Body of pancreas (tissue), 4 donors: ENCODE measurements around the gene ACSF3. TPM values are rescaled to one million over a fixed set of nuclear protein-coding genes. Genes with fewer than 3 reads are reported as not detected.

Experiments used
- ATAC-seq: fragments of 150-250 bp; one replicate; pipeline ENCODE4 v1.9.1; 2016
- DNase-seq, 4 donors: peaks; one replicate each; pipeline ENCODE4 v3.0.0-alpha.2; 2019
- H3K27ac ChIP-seq, 4 donors: fragments of 200-600 bp; sonication (generic); 1 replicate in 3 of 4; 2 replicates in 1 of 4; pipeline versions ENCODE4 v1.5.1 to v1.6.1; 2016 to 2019; ENCODE audit warnings: mild to moderate bottlenecking in 1 of 4, mixed read lengths in 1 of 4, moderate library complexity in 1 of 4
- H3K27me3 ChIP-seq, 2 donors: fragments of 200-600 bp; sonication (generic); one replicate each; pipeline ENCODE4 v1.6.0; 2016; ENCODE audit warnings: mild to moderate bottlenecking in 1 of 2
- H3K36me3 ChIP-seq, 2 donors: fragments of 200-600 bp; sonication (generic); replicated peaks in 1 of 2; 2 replicates each; pipeline ENCODE4 v1.5.1; 2016; ENCODE audit warnings: low read depth in 2 of 2; ENCODE audit not compliant: insufficient read depth in 1 of 2
- H3K4me1 ChIP-seq: fragments of 200-600 bp; sonication (generic); one replicate; pipeline ENCODE4 v1.6.0; 2016
- H3K4me3 ChIP-seq, 2 donors: fragments of 200-600 bp; sonication (generic); 1 replicate in 1 of 2; 2 replicates in 1 of 2; pipeline ENCODE4 v1.5.1; 2016 to 2019
- H3K9me3 ChIP-seq, 3 donors: fragments of 200-600 bp; sonication (generic); 1 replicate in 2 of 3; 2 replicates in 1 of 3; pipeline ENCODE4 v1.5.1; 2016
- CTCF ChIP-seq, 7 experiments: fragments of 450-650 bp in 4 of 7; fragments of 200-600 bp in 3 of 7; sonication (generic) in 3 of 7; IDR thresholded peaks; one replicate each; pipeline ENCODE4 v1.5.1; 2016 to 2019; ENCODE audit warnings: antibody characterized with exemption in 7 of 7
- POLR2A ChIP-seq, 3 donors: fragments of 450-650 bp; IDR thresholded peaks; one replicate each; pipeline ENCODE4 v1.6.1; 2016; ENCODE audit warnings: antibody characterized with exemption in 3 of 3, mild to moderate bottlenecking in 2 of 3
- WGBS, 2 donors: methylation state at CpG; one replicate each; pipeline ENCODE4 v1.1.5; 2017; 5-methylcytosine and 5-hydroxymethylcytosine counted together
- intact Hi-C: fragments of 100-400 bp; cut with DNase I; formaldehyde crosslinking; loops from one replicate; pipeline ENCODE4 v1.15.1; 2023
- total RNA-seq, 2 donors: library from RNA; depleted of rRNA; stranded (reverse); fragments of >200 nt; gene quantifications; one replicate each; pipeline ENCODE4 v1.1.0, GENCODE V29; 2016

Gene ACSF3
- total RNA-seq, 2 donors from 2014 or later = 22.1 to 48.8 TPM

DNA sequence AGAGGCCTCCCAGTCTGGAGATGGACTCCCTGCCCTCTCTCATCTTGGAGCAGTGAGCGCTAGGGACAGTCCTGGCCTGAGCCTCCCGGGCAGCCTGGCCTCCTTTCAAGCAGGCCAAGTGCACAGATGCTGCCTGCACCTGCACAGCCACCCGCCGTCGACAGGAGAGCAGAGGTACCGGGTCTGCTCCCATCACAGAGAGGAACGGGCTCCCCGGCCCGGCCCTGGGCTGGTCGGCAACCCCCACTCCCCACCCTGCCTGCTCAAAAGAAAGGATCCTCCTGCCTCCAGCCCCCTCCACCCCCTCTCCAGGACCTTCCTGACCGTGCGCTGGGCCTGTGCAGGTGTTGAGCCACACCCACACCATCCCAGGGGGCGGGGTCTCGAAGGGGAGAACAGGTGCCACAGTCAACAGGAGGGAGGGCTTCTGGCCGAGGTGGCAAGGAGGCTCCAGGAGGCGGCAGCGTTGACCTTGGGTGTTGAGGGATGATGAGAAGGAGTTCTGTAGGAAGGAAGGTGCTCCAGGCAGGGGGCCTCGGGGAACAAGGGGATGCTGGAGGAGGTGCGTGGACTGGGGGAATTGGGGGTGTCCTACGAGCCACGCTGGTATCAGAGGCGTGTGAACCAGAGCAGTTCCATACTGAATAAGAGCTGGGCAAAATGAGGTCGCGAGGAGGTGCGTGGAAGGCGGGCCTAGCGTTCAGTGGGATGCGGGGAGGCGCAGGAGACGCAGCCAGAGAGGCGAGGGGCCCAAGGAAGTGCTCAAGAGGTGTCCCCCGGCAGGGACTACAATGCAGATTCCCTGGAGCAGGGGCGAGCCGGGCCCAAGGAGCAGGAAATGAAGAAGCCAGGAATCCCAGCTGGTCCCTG lies 76.9 kb downstream of the ACSF3 start:
- no peaks in the 10 kb centered on the region for H3K36me3 ChIP-seq
- TF ChIP-seq POLR2A (IDR thresholded peaks at IDR 0.05) (no peak), CTCF (IDR thresholded peaks at IDR 0.05) (no peak)
- 7 to 8% methylated on average over 20 to 32 of the region's 34 CpGs for WGBS, 2 donors
- ATAC-seq = no peak
- H3K27me3 ChIP-seq = peaks cover 0 to 16% of the 10 kb centered on the region in 2 donors
- no peak overlapping the region for H3K27ac ChIP-seq
- no peaks in the 10 kb centered on the region for H3K9me3 ChIP-seq
- peak; percentile 51 to 58 (median 54) for DNase-seq
- H3K4me3 ChIP-seq = no peak overlapping the region
- H3K4me1 ChIP-seq = peaks cover 22% of the 10 kb centered on the region
- intact Hi-C loops = no loop called here

DNA sequence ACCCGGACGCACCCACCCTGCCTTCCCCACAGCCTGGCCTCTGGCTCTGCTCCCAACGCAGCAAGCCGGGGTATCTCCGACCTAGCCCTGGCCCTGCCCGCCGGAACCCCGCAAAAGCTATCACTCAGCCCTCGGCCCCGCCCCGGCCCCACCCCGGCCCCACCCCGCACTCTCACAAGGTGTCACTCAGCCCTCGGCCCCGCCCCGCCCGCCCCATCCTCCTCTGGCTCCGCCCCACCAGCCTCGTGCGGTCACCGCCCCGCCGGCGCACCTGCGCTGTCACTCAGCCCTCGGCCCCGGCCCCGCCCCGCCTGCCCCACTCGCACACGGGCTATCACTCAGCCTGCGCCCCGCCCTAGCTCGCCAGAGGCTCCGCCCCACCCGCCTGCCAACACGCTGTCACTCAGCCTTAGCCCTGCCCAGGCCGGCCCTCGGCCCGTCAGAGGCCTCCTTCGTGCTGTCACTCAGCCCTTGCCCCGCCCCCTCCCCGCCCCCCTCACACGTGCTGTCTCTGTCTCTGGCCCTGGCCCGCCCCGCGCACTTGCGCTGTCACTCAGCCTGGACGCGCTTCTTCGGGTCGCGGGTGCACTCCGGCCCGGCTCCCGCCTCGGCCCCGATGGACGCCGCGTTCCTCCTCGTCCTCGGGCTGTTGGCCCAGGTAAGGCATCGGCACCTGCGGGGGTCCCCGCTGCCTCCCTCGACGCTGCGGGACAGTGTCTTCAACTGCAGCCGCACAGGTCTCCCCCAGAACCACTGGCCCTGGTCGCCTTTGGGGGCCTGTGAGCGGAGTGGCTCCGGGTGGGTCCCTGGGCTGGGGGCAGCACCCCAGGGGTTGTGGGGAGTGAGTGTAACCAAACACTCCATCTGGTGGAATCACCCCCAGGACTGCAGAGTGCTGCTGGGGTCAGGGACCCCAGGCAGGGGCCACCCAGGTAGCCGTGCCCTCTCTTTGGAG lies 77.8 kb downstream of the ACSF3 start, which contains the start of gene CDH15:
Gene CDH15, plus strand, starts transcription at position 533 of the 955 bp plus-strand sequence. Its CDS starts 84 bp downstream, at position 617.
- no peaks in the 10 kb centered on the region for H3K9me3 ChIP-seq
- WGBS, 2 donors = 5 to 67% methylated on average over 1 to 66 of the region's 74 CpGs
- H3K27ac ChIP-seq = no peak within 1 kb of the TSS
- H3K4me3 ChIP-seq = no peak within 1 kb of the TSS
- H3K36me3 ChIP-seq = no peaks in the 10 kb centered on the region
- ATAC-seq (peak; percentile 93), DNase-seq (peak; percentile 94 to 98 (median 97))
- intact Hi-C loops = no loop called here
- peaks cover 0 to 16% of the 10 kb centered on the region in 2 donors for H3K27me3 ChIP-seq
- TF ChIP-seq CTCF (IDR thresholded peaks at IDR 0.05) = no peak
- TF ChIP-seq POLR2A (IDR thresholded peaks at IDR 0.05) = no peak
- peaks cover 22% of the 10 kb centered on the region for H3K4me1 ChIP-seq

- 81 to 88% methylated on average over 10 to 11 of the region's 11 CpGs for WGBS, 2 donors
- Histone ChIP-seq H3K27ac (no peak overlapping the region), H3K9me3 (no peaks in the 10 kb centered on the region), H3K36me3 (no peaks in the 10 kb centered on the region), H3K27me3 (peaks cover 0 to 14% of the 10 kb centered on the region in 2 donors), H3K4me1 (peaks cover 21% of the 10 kb centered on the region), H3K4me3 (no peak overlapping the region)
- intact Hi-C loops = no loop called here
- DNase-seq = no peak
- TF ChIP-seq CTCF (IDR thresholded peaks at IDR 0.05) = no peak
- TF ChIP-seq POLR2A (IDR thresholded peaks at IDR 0.05) = no peak
- no peak for ATAC-seq
These were observed 78.5 kb downstream of the ACSF3 start for GRCh38 chr16:89172171-89172527.

DNA sequence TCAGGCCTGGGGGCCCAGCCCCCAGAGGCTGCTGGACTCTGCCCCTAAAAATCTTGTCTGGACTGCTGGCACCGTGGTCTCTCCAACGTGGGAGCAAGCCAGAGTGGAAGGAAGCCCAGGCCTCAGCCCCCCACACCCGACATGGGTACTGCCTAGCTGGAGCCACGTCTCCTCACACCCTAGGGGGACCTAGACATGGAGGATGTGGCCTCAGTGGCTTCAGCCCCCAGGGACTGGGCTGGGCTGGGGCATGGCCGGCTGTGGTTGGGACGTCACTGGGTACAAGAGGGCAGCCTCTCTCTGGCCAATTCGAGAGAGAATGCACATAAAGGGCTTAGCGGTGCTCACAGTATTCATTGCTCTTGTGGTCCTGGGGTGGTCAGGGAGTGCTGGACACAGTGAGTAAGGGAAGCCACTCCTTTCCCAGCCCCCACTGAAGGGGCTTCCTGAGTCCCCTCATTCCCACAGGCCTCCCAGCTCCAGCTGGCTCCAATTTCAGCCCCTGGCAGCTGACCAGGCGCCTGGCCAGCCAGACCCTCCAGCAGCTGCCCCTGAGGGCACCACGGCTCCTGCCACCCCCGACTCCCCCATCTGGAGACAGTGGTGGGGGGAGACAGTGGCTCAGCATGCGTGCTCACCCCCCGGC lies 79.0 kb downstream of the ACSF3 start:
- Histone ChIP-seq H3K27ac (no peak overlapping the region), H3K4me1 (peaks cover 17% of the 10 kb centered on the region), H3K27me3 (peaks cover 0 to 11% of the 10 kb centered on the region in 2 donors), H3K36me3 (no peaks in the 10 kb centered on the region), H3K4me3 (no peak overlapping the region), H3K9me3 (no peaks in the 10 kb centered on the region)
- WGBS, 2 donors = 44 to 66% methylated on average over 6 to 12 of the region's 13 CpGs
- intact Hi-C loops = no loop called here
- TF ChIP-seq POLR2A (IDR thresholded peaks at IDR 0.05) = no peak
- TF ChIP-seq CTCF (IDR thresholded peaks at IDR 0.05) = no peak
- no peak for DNase-seq
- no peak for ATAC-seq
